ENCODE data around the gene CDH22.

DNA sequence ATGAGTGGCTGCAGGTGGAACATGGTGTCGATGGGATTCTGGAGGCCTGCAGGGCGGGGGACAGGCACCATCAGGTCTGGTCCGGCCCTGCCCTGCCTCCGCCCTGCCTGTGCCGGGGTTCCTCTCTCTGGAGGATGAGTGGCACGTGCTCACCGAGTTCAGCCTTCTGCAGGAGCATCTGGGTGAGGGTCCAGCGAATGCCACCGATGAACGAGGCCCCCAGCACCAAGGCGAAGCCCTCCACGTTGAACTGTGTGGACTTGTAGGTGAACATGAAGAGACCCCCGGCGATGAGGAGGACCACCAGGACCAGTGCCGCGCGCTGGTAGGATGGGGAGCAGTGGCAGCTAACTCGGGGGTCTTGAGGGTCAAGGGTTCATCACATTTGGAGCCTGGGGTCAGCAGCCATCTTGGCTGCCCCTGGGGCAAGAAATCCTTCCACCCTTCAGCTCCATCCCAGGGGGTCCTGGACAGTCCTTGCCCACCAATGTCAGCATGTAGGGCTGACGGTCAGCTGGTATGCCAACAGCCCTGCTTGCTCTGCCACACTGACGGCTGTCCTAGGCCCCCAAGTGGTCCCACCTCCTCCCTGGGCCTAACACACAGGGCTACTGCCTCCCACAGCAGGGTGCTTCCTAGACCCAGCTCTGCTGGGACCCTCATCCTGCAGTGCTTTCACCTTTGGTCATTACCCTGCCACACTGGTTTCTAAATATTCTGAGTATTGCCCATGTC lies 46.8 kb upstream of the CDH22 start:
- TF ChIP-seq, protein P1, sequence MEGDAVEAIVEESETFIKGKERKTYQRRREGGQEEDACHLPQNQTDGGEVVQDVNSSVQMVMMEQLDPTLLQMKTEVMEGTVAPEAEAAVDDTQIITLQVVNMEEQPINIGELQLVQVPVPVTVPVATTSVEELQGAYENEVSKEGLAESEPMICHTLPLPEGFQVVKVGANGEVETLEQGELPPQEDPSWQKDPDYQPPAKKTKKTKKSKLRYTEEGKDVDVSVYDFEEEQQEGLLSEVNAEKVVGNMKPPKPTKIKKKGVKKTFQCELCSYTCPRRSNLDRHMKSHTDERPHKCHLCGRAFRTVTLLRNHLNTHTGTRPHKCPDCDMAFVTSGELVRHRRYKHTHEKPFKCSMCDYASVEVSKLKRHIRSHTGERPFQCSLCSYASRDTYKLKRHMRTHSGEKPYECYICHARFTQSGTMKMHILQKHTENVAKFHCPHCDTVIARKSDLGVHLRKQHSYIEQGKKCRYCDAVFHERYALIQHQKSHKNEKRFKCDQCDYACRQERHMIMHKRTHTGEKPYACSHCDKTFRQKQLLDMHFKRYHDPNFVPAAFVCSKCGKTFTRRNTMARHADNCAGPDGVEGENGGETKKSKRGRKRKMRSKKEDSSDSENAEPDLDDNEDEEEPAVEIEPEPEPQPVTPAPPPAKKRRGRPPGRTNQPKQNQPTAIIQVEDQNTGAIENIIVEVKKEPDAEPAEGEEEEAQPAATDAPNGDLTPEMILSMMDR (conservative IDR thresholded peaks at IDR 0.05) = no peak
- no peak for TF ChIP-seq ZFX (IDR thresholded peaks at IDR 0.05)

All from C4-2B (cell line).